GM21717 (cell line): ENCODE data around the gene DGKD.

Experiments used
- ATAC-seq: cut with Tn5 transposase; IDR thresholded peaks from one replicate; pipeline ENCODE4 v1.9.1; 2021; ENCODE audit warnings: mild to moderate bottlenecking, moderate library complexity; ENCODE audit not compliant: unreplicated experiment

DGKD gene

GRCh38 chr2:233424154-233424951 is 70.1 kb downstream of the DGKD start:
- no peak for ATAC-seq

GRCh38 chr2:233426619-233427342 is 72.5 kb downstream of the DGKD start:
- no peak for ATAC-seq

GRCh38 chr2:233428008-233428407 is 73.7 kb downstream of the DGKD start:
- ATAC-seq, result no peak

GRCh38 chr2:233428438-233428837 is 74.1 kb downstream of the DGKD start:
- ATAC-seq, result no peak

- ATAC-seq, result no peak
Measured at GRCh38 chr2:233429175-233429897, 75.0 kb downstream of the DGKD start.

- no peak for ATAC-seq
Measured at GRCh38 chr2:233430081-233430480, 75.8 kb downstream of the DGKD start.

DNA sequence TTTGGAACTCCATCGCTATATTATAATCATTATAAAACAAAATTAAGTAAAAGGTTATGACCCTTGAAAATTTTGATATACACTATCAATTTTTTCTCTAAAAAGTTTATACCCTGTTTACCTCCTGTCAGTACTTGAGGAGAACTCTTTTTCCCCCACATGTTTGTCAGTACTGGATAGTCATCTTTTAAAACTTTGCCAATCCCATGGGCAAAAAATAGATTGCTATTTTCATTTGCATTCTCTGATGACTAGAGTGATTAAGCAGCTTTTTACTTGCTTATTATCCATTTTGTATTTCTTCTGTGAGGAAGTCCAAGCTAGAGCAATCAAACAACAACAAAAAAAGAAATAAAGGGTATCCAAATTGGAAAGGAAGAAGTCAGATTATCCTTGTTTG is 76.4 kb downstream of the DGKD start:
- no peak for ATAC-seq

DNA sequence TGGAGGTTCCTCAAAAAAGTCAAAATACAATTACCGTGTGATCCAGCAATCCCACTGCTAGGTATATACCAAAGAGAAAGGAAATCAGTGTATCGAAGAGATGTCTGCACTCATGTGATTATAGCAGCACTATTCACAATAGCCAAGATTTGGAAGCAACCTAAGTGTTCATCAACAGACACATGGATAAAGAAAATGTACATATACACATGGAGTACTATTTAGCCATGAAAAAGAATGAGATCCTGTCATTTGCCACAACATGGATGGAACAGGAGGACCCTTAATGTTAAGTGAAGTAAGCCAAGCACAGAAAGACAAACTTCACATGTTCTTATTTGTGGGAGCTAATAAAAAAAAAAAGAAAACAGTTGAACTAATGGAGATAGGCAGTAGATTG is 78.7 kb downstream of the DGKD start:
- ATAC-seq, result no peak

- no peak for ATAC-seq
Measured at GRCh38 chr2:233433794-233434193, 79.5 kb downstream of the DGKD start.

GRCh38 chr2:233434666-233435330 is 80.5 kb downstream of the DGKD start:
- ATAC-seq, result no peak

GRCh38 chr2:233435436-233436190 is 81.3 kb downstream of the DGKD start:
- ATAC-seq, result no peak

DNA sequence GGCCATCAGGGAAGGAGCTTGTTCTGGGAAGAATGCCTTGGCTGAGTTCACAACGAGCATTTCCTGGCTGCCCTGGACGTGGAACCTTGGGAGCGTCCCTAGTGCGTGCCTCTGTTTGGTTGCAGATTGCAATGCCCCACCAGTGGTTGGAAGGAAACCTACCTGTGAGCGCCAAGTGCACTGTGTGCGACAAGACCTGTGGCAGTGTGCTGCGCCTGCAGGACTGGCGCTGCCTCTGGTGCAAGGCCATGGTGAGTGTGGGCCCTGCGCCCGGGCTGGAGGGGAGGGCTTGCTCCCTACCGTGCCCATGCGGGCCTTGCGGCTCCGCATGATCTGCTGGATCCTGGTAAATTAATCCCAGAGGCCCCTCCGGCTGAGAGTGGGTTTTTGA is 81.9 kb downstream of the DGKD start:
- no peak for ATAC-seq

- ATAC-seq, result no peak
Measured at GRCh38 chr2:233436691-233437438, 82.6 kb downstream of the DGKD start.

DNA sequence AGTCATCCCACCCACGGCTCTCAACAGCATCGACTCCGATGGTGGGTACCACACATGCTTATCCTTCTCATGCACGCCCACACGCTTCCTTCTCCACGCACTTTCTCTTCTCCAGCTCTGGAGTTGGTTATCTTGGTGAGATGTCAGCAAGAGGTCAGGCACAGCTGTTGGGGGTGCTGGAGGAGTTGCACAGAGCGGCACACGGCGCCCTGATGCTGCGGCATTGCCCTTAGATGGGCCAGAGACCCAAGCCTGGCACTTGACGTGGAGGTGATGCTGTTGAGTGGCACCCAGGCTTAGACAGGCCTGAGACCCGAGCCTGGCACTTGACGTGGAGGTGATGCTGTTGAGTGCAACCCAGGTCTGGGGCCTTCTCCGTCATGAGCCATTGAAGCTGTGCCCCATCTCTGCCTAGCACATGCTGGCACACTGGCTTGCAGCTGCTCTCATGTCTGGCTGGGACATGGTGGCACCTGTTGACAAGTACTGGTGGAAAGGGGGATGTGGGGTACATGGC is 83.2 kb downstream of the DGKD start:
- ATAC-seq, result no peak

GRCh38 chr2:233438573-233439147 is 84.4 kb downstream of the DGKD start:
- no peak for ATAC-seq

DNA sequence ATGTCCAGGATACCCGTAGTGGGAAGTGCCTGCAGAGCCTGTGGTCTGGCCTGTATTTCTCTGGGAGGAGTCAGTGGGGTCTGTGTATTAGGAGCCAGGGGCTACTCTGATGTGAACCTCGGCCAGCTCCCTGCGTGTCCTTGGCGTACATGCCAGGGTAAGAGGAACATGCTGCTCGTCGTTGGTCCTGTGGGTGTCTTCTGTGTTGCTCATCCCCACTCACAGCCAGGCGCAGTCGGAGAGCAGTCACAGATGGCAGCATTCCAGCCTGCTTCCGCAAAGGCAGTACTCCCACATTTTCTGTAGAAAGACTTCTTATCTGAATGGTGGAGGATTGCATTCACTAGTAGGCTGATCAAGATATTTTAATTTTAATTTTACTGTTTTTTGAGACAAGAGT is 84.9 kb downstream of the DGKD start:
- ATAC-seq, result no peak

DNA sequence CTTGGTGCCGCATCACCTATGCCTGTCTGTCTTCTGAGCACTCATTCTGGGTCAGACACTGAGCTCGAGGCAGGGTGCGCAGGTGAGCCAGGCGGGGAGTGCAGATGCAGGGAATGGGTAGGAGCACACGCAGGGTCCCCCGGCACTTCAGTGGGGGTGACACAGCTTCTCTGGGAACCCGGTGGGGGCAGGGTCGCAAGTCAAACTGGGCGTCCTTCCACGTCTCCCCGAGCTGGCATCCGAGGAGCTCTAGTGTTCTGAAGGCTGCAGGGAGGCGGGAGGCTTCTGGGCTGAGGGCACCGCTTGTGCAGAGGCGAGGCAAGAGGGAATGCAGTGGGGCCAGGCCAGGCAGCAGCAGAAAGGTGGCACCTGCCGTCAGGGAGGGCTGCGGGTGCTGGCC is 86.0 kb downstream of the DGKD start:
- no peak for ATAC-seq

DNA sequence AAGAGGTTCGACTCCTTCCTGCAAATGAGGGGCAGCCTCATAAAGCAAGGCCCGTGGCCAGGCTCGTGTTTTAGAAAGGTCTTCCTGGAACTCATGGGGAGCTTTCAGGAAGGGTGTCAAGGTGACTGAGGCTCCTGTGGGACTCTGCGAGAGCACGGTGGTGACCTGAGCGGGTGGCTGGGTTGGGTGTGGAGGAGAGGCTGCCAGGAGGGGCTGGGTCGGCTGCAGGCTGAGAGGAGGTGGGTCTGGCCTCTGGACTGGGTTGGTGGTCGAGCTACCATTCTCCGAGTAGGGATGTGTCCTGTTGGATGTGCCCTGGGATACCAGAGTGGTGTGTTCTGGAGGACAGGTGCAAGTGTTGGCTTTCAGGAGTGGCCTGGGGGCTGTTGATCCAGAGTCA is 86.4 kb downstream of the DGKD start:
- ATAC-seq, result no peak
